Neural cell (in vitro differentiated cells): ENCODE data around the gene CCDC9B. TPM values are rescaled to one million over a fixed set of nuclear protein-coding genes. Genes with fewer than 3 reads are reported as not detected.

ENCODE experiments used
- H2AFZ ChIP-seq: fragments of 200-600, 300-800 bp; sonication (generic), shearing (Covaris generic); 2 replicates; pipeline ENCODE4 v1.6.0; 2014; ENCODE audit warnings: low read depth, mild to moderate bottlenecking, antibody characterized with exemption, low read length, moderate library complexity
- H3F3A ChIP-seq: fragments of 200-600 bp; shearing (Covaris generic); 2 replicates; pipeline ENCODE4 v1.6.1; 2016; ENCODE audit warnings: mild to moderate bottlenecking, moderate library complexity, mixed read lengths, antibody characterized with exemption, low read length; ENCODE audit not compliant: insufficient read depth, poor library complexity, severe bottlenecking
- H3K27ac ChIP-seq: fragments of 200-600, 300-800 bp; sonication (generic), shearing (Covaris generic); 2 replicates; pipeline ENCODE4 v1.5.1; 2014; ENCODE audit warnings: mild to moderate bottlenecking, low read length, moderate library complexity
- H3K27me3 ChIP-seq: fragments of 300-800, 200-600 bp; sonication (generic), shearing (Covaris generic); 2 replicates; pipeline ENCODE4 v1.6.0; 2014; ENCODE audit warnings: mild to moderate bottlenecking, low read depth, low read length, moderate library complexity; ENCODE audit not compliant: insufficient read depth
- H3K36me3 ChIP-seq: fragments of 300-800, 200-600 bp; sonication (generic), shearing (Covaris generic); 2 replicates; pipeline ENCODE4 v1.5.1; 2014; ENCODE audit warnings: mild to moderate bottlenecking, antibody characterized with exemption, low read length, moderate library complexity; ENCODE audit not compliant: insufficient read depth
- H3K4me2 ChIP-seq: fragments of 300-800, 200-600 bp; sonication (generic), shearing (Covaris generic); 2 replicates; pipeline ENCODE4 v1.6.0; 2014; ENCODE audit warnings: mild to moderate bottlenecking, low read length
- H3K4me3 ChIP-seq: fragments of 300-800, 200-600 bp; sonication (generic), shearing (Covaris generic); 2 replicates; pipeline ENCODE4 v1.5.1; 2014; ENCODE audit warnings: mild to moderate bottlenecking, low read length, moderate library complexity
- H3K79me2 ChIP-seq: fragments of 200-600 bp; shearing (Covaris generic); replicated peaks from 2 replicates; pipeline ENCODE4 v1.6.0; 2014; ENCODE audit warnings: mild to moderate bottlenecking, low read length, moderate library complexity; ENCODE audit not compliant: insufficient read depth
- H3K9ac ChIP-seq: fragments of 300-800, 200-600 bp; sonication (generic), shearing (Covaris generic); 2 replicates; pipeline ENCODE4 v1.6.1; 2016; ENCODE audit warnings: mild to moderate bottlenecking, low read length, mixed read lengths
- H3K9me2 ChIP-seq: fragments of 200-600 bp; shearing (Covaris generic); 2 replicates; pipeline ENCODE4 v1.6.1; 2016; ENCODE audit warnings: mild to moderate bottlenecking, low read length, mixed read lengths; ENCODE audit not compliant: insufficient read depth
- H3K9me3 ChIP-seq: fragments of 200-600, 300-800 bp; sonication (generic), shearing (Covaris generic); 2 replicates; pipeline ENCODE4 v1.6.1; 2016; ENCODE audit warnings: mild to moderate bottlenecking, mixed run types, low read length, moderate library complexity, mixed read lengths
- H4K20me1 ChIP-seq: fragments of 200-600 bp; shearing (Covaris generic); 2 replicates; pipeline ENCODE4 v1.6.1; 2016; ENCODE audit warnings: mild to moderate bottlenecking, mixed run types; ENCODE audit not compliant: insufficient read depth
- CTCF ChIP-seq: fragments of 450-650 bp; IDR thresholded peaks from 2 replicates; pipeline ENCODE4 v1.5.1; 2014; ENCODE audit warnings: antibody characterized with exemption, mild to moderate bottlenecking, moderate library complexity; ENCODE audit not compliant: poor library complexity, severe bottlenecking
- EP300 ChIP-seq: fragments of 450-650 bp; conservative IDR thresholded peaks from 2 replicates; pipeline ENCODE4 v1.6.1; 2014; ENCODE audit warnings: antibody characterized with exemption, mild to moderate bottlenecking, moderate library complexity; ENCODE audit not compliant: poor library complexity, severe bottlenecking
- EZH2 ChIP-seq: fragments of 200-600, 300-800 bp; shearing (Covaris generic), sonication (generic); IDR thresholded peaks from 2 replicates; pipeline ENCODE4 v1.6.1; 2014; ENCODE audit warnings: antibody characterized with exemption, low read length, borderline replicate concordance, mild to moderate bottlenecking; ENCODE audit not compliant: insufficient read depth, poor library complexity, severe bottlenecking
- RAD21 ChIP-seq: fragments of 450-650 bp; conservative IDR thresholded peaks from 2 replicates; pipeline ENCODE4 v1.6.1; 2014; ENCODE audit warnings: antibody characterized with exemption, mild to moderate bottlenecking, moderate library complexity
- REST ChIP-seq: IDR thresholded peaks from 2 replicates; pipeline ENCODE4 v1.6.1; 2012; ENCODE audit warnings: borderline replicate concordance
- SMC3 ChIP-seq: fragments of 450-650 bp; conservative IDR thresholded peaks from 2 replicates; pipeline ENCODE4 v1.6.1; 2014; ENCODE audit warnings: antibody characterized with exemption, mild to moderate bottlenecking, moderate library complexity; ENCODE audit not compliant: poor library complexity
- polyA plus RNA-seq: library from polyadenylated mRNA; depleted of rRNA; stranded (reverse); fragments of >200 nt; gene quantifications from 2 replicates; pipeline ENCODE4 v1.2.3, GENCODE V29; 2014

The CCDC9B gene
- polyA plus RNA-seq, 1 donor from 2014 or later, result not detected

- Histone ChIP-seq H3K27ac (no peak overlapping the region), H3K4me2 (no peak overlapping the region), H3K9ac (no peak overlapping the region), H3F3A (no peaks in the 10 kb centered on the region), H3K9me3 (no peaks in the 10 kb centered on the region), H3K4me3 (no peak overlapping the region), H4K20me1 (no peaks in the 10 kb centered on the region), H2AFZ (no peak overlapping the region), H3K79me2 (no peaks in the 10 kb centered on the region), H3K9me2 (no peaks in the 10 kb centered on the region), H3K36me3 (peaks cover 6% of the 10 kb centered on the region), H3K27me3 (no peaks in the 10 kb centered on the region)
- no peak for TF ChIP-seq EP300
- no peak for TF ChIP-seq RAD21
- no peak for TF ChIP-seq CTCF
- no peak for TF ChIP-seq EZH2
- TF ChIP-seq REST, result no peak
Measured at GRCh38 chr15:40368719-40369473, 28.2 kb upstream of the CCDC9B start.

DNA sequence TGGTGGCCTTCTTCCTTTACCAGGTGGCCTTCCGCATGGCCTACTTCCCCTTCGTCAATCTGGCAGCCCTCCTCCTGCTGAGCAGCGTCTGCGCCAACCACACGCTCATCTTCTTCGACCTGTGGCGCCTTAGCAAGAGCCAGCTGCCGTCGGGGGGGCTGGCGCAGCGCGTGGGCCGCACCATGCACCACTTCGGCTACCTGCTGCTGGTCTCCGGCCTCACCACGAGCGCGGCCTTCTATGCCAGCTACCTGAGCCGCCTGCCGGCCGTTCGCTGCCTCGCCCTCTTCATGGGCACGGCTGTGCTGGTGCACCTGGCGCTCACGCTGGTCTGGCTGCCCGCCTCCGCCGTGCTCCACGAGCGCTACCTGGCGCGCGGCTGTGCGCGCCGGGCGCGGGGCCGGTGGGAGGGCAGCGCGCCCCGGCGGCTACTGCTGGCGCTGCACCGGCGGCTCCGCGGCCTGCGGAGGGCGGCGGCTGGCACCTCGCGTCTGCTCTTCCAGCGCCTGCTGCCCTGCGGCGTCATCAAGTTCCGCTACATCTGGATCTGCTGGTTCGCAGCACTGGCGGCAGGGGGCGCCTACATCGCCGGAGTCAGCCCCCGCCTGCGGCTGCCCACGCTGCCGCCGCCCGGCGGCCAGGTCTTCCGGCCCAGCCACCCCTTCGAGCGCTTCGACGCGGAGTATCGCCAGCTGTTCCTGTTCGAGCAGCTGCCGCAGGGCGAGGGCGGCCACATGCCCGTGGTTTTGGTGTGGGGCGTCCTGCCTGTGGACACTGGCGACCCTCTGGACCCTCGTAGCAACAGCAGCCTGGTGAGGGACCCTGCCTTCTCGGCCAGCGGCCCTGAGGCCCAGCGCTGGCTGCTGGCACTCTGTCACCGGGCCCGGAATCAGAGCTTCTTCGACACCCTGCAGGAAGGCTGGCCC, 27.2 kb upstream of the CCDC9B start:
- no peak overlapping the region for H3K9ac ChIP-seq

More for the DNA sequence above, 27.2 kb upstream of the CCDC9B start:
- H3K79me2 ChIP-seq, result no peaks in the 10 kb centered on the region
- peaks cover 6% of the 10 kb centered on the region for H3K36me3 ChIP-seq
- H3K27ac ChIP-seq, result no peak overlapping the region
- no peaks in the 10 kb centered on the region for H3K9me3 ChIP-seq
- no peaks in the 10 kb centered on the region for H3K9me2 ChIP-seq
- TF ChIP-seq SMC3 (peak; percentile 63), CTCF (peak; percentile 70), EP300 (no peak)
- H3F3A ChIP-seq, result no peaks in the 10 kb centered on the region
- H3K27me3 ChIP-seq, result no peaks in the 10 kb centered on the region
- H4K20me1 ChIP-seq, result no peaks in the 10 kb centered on the region
- no peak overlapping the region for H3K4me2 ChIP-seq
- no peak overlapping the region for H3K4me3 ChIP-seq
- no peak overlapping the region for H2AFZ ChIP-seq
